Right atrium auricular region (tissue), 2 donors: ENCODE measurements around the gene KCNC4. TPM values are rescaled to one million over a fixed set of nuclear protein-coding genes. Genes with fewer than 3 reads are reported as not detected.

Source experiments
- DNase-seq: peaks from one replicate; pipeline ENCODE4 v3.0.0-alpha.2; 2019; ENCODE audit warnings: low spot score
- H3K27ac ChIP-seq, 2 donors: fragments of 200-600 bp; sonication (generic); 1 replicate in 1 of 2; 2 replicates in 1 of 2; pipeline ENCODE4 v1.5.1; 2016 to 2019
- H3K27me3 ChIP-seq, 2 donors: fragments of 200-600 bp; sonication (generic); one replicate each; pipeline versions ENCODE4 v1.5.1 to v1.6.0; 2017 to 2019
- H3K36me3 ChIP-seq: fragments of 200-600 bp; sonication (generic); one replicate; pipeline ENCODE4 v1.5.1; 2016
- H3K4me1 ChIP-seq, 2 donors: fragments of 200-600 bp; sonication (generic); one replicate each; pipeline versions ENCODE4 v1.5.1 to v1.6.0; 2017 to 2019
- H3K4me3 ChIP-seq, 2 donors: fragments of 200-600 bp; sonication (generic); 1 replicate in 1 of 2; 2 replicates in 1 of 2; pipeline ENCODE4 v1.5.1; 2017 to 2019; ENCODE audit warnings: mild to moderate bottlenecking in 1 of 2, moderate library complexity in 1 of 2
- H3K9me3 ChIP-seq, 2 donors: fragments of 200-600 bp; sonication (generic); one replicate each; pipeline ENCODE4 v1.5.1; 2019
- CTCF ChIP-seq, 2 donors: fragments of 200-600 bp; sonication (generic); IDR thresholded peaks; one replicate each; pipeline ENCODE4 v1.5.1; 2019; ENCODE audit warnings: antibody characterized with exemption in 2 of 2
- total RNA-seq, 2 donors: library from RNA; depleted of rRNA; stranded (reverse); fragments of >200 nt; gene quantifications; one replicate each; pipeline ENCODE4 v1.1.0, GENCODE V29; 2016

Gene KCNC4
- total RNA-seq, 2 donors from 2014 or later = 4.2 to 9.1 TPM

DNA sequence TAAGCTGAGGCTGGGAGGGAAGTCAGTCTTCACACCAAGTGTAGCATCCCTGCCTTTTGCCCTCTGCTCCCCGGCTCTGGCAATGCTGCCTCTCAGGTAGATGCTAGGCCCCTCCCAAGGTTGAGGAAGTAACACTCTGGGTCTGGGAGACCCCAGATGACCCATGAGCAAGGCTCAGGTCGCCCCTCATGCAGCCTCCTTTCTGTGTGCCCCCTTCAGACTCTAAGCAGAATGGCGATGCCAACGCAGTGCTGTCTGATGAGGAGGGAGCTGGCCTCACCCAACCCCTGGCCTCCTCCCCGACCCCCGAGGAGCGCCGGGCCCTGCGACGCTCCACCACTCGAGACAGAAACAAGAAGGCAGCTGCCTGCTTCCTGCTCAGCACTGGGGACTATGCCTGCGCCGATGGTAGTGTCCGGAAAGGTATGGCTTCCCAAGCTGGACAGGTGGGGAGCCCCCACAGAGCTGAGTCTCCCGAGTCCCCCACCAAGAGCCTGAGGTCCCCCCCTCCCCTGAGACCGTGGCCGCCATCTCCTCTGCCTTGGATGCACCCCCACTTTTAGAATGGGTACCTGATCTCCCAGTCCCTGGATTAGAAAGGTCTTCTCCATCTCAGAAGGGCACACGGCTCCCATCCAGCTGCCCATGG lies 15.8 kb downstream of the KCNC4 start:
- TF ChIP-seq CTCF (IDR thresholded peaks at IDR 0.05) = no peak

DNA sequence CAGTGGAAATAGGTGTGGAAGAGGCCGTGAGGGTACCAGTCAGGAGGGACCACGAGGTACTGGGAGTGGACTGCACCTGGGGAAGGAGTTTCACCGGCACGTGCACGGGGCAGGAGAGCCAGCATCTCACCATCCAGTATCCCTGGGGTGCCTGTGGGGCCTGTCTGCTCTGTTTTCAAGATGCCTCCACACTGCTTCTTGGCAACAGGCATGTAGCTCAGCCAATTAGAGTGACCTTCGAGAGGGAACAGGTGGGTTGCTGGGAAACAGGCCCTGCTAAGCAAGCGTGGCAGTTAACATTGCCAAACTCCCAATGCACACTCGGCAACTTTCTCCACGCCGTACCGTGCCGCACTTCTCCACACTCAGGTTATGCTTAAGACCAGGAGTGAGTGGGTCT lies 17.7 kb downstream of the KCNC4 start:
- no peak for DNase-seq
- Histone ChIP-seq H3K4me3 (no peak overlapping the region), H3K36me3 (peaks cover 16% of the 10 kb centered on the region), H3K27me3 (no peaks in the 10 kb centered on the region), H3K4me1 (no peaks in the 10 kb centered on the region), H3K27ac (no peak overlapping the region), H3K9me3 (peaks cover under 1 to 5% of the 10 kb centered on the region in 2 donors)
- no peak for TF ChIP-seq CTCF (IDR thresholded peaks at IDR 0.05)

More for the DNA sequence above, 15.8 kb downstream of the KCNC4 start:
- Histone ChIP-seq H3K9me3 (no peaks in the 10 kb centered on the region), H3K4me1 (no peaks in the 10 kb centered on the region), H3K4me3 (no peak overlapping the region), H3K36me3 (peaks cover 9% of the 10 kb centered on the region), H3K27me3 (no peaks in the 10 kb centered on the region), H3K27ac (no peak overlapping the region)
- no peak for DNase-seq

DNA sequence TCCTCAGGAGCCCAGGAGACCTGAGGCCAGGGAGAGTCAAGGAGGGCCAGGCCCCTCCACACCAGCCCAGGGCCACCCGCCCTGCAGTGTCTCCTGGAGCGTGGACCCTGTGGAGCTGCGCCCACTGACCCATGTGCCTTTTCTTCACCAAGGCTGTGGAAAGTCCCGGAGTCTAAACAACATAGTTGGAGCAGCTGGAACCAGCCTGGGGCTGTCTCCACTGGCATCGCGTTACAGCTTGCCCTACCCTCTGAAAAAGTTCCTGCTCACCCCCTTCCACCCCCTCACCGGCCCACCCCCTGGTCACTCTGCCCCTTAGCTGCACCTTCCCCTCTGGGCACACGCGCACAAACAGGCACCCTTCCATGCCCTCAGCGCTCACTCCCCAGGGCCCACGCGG lies 18.3 kb downstream of the KCNC4 start:
- no peaks in the 10 kb centered on the region for H3K4me1 ChIP-seq
- no peak for TF ChIP-seq CTCF (IDR thresholded peaks at IDR 0.05)
- peaks cover 3 to 9% of the 10 kb centered on the region in 2 donors for H3K9me3 ChIP-seq
- H3K27ac ChIP-seq = no peak overlapping the region
- H3K36me3 ChIP-seq = peaks cover 14% of the 10 kb centered on the region
- no peak overlapping the region for H3K4me3 ChIP-seq
- no peak for DNase-seq
- H3K27me3 ChIP-seq = no peaks in the 10 kb centered on the region

DNA sequence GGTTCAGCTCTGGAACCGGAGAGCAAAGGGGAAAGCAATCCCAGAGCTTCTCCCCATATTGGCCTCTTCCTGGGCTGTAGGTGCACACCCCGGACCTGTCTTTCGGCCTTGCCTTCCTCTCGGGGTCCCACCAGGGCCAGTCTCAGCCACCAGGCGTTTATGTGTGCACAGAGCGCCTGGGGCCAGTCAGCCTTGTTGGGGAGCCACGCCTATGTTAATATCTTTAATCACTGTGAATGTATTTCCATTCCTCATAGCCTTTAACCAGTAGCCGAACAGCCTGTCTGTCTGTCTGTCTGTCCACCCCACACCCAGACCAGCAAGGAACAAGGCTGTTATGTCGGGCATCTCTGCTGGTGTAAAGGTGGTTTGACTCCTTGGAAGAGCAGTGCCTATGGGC lies 18.8 kb downstream of the KCNC4 start:
- Histone ChIP-seq H3K36me3 (peaks cover 9% of the 10 kb centered on the region), H3K27me3 (no peaks in the 10 kb centered on the region), H3K4me3 (no peak overlapping the region), H3K9me3 (peaks cover 3 to 9% of the 10 kb centered on the region in 2 donors), H3K4me1 (no peaks in the 10 kb centered on the region), H3K27ac (no peak overlapping the region)
- DNase-seq = no peak
- no peak for TF ChIP-seq CTCF (IDR thresholded peaks at IDR 0.05)

GRCh38 chr1:110229348-110230001 lies 19.4 kb downstream of the KCNC4 start:
- peaks cover 3 to 9% of the 10 kb centered on the region in 2 donors for H3K9me3 ChIP-seq
- TF ChIP-seq CTCF (IDR thresholded peaks at IDR 0.05) = no peak

More at GRCh38 chr1:110229348-110230001, 19.4 kb downstream of the KCNC4 start:
- Histone ChIP-seq H3K27me3 (no peaks in the 10 kb centered on the region), H3K36me3 (peaks cover 8% of the 10 kb centered on the region), H3K4me1 (no peaks in the 10 kb centered on the region), H3K27ac (no peak overlapping the region), H3K4me3 (no peak overlapping the region)
- DNase-seq = no peak
